KMS-11 (cell line): ENCODE data around the gene USP6.
"Not testable (repeated sequence)": the region's sequence is repeated elsewhere in the genome, so short reads cannot be mapped to it uniquely, and the experiment has no call there.

Source experiments
- H2AFZ ChIP-seq: fragments of 200-600 bp; sonication (generic); 2 replicates; pipeline ENCODE4 v1.6.1; 2016; ENCODE audit warnings: antibody characterized with exemption, mixed run types, low read depth
- H3K27ac ChIP-seq: fragments of 200-600 bp; sonication (generic); 2 replicates; pipeline ENCODE4 v1.6.1; 2016; ENCODE audit warnings: mild to moderate bottlenecking, mixed run types
- H3K27me3 ChIP-seq: fragments of 200-600 bp; sonication (generic); 2 replicates; pipeline ENCODE4 v1.6.1; 2017; ENCODE audit warnings: mild to moderate bottlenecking, low read depth, mixed run types, moderate library complexity; ENCODE audit not compliant: insufficient read depth
- H3K36me3 ChIP-seq: fragments of 200-600 bp; sonication (generic); 2 replicates; pipeline ENCODE4 v1.6.1; 2017; ENCODE audit warnings: mild to moderate bottlenecking, mixed run types; ENCODE audit not compliant: insufficient read depth
- H3K4me1 ChIP-seq: fragments of 200-600 bp; sonication (generic); 2 replicates; pipeline ENCODE4 v1.6.1; 2016; ENCODE audit warnings: mild to moderate bottlenecking, low read depth, mixed run types; ENCODE audit not compliant: poor library complexity, severe bottlenecking
- H3K4me2 ChIP-seq: fragments of 200-600 bp; sonication (generic); 2 replicates; pipeline ENCODE4 v1.7.0; 2016; ENCODE audit warnings: mild to moderate bottlenecking, mixed run types
- H3K4me3 ChIP-seq: fragments of 200-600 bp; sonication (generic); IDR thresholded peaks from 2 replicates; pipeline ENCODE4 v1.6.1; 2017; ENCODE audit warnings: low read depth, low read length, mixed read lengths; ENCODE audit not compliant: insufficient read depth
- H3K79me2 ChIP-seq: fragments of 200-600 bp; sonication (generic); 2 replicates; pipeline ENCODE4 v1.6.1; 2016; ENCODE audit warnings: low read depth, mixed run types; ENCODE audit not compliant: insufficient read depth
- H3K9ac ChIP-seq: fragments of 200-600 bp; sonication (generic); 2 replicates; pipeline ENCODE4 v1.6.1; 2016; ENCODE audit warnings: mild to moderate bottlenecking, mixed run types
- H4K20me1 ChIP-seq: fragments of 200-600 bp; sonication (generic); 2 replicates; pipeline ENCODE4 v1.6.1; 2016; ENCODE audit warnings: mild to moderate bottlenecking, mixed run types; ENCODE audit not compliant: insufficient read depth
- TF ChIP-seq, protein P1 (sequence below): fragments of 200-600 bp; sonication (generic); conservative IDR thresholded peaks from 2 replicates; pipeline ENCODE4 v1.6.1; 2017; ENCODE audit warnings: low read depth, mild to moderate bottlenecking, antibody characterized with exemption, low read length, moderate library complexity, mixed read lengths

Gene USP6

DNA sequence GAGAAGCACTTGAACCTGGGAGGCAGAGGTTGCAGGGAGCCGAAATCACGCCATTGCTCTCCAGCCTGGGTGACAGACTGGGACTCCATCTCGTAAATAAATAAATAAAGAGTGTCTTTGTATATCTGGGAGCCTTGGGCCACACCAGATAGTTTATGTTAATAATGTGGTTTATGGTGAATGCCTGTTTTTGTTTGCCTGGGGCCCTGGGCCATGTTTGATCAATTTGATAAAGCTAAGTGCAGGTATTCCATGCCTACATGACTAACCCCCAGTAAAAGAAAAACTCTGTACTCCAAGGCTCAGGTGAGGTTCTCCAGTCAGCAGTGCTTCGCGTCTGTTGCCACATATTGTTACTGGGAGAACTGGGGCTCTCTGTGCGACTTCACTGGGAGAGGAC, 103.7 kb downstream of the USP6 start:
- H2AFZ ChIP-seq: no peak overlapping the region
- no peak overlapping the region for H3K9ac ChIP-seq
- H4K20me1 ChIP-seq: no peaks in the 10 kb centered on the region
- no peak overlapping the region for H3K4me3 ChIP-seq
- TF ChIP-seq, protein P1, sequence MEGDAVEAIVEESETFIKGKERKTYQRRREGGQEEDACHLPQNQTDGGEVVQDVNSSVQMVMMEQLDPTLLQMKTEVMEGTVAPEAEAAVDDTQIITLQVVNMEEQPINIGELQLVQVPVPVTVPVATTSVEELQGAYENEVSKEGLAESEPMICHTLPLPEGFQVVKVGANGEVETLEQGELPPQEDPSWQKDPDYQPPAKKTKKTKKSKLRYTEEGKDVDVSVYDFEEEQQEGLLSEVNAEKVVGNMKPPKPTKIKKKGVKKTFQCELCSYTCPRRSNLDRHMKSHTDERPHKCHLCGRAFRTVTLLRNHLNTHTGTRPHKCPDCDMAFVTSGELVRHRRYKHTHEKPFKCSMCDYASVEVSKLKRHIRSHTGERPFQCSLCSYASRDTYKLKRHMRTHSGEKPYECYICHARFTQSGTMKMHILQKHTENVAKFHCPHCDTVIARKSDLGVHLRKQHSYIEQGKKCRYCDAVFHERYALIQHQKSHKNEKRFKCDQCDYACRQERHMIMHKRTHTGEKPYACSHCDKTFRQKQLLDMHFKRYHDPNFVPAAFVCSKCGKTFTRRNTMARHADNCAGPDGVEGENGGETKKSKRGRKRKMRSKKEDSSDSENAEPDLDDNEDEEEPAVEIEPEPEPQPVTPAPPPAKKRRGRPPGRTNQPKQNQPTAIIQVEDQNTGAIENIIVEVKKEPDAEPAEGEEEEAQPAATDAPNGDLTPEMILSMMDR: no peak
- no peaks in the 10 kb centered on the region for H3K36me3 ChIP-seq
- no peaks in the 10 kb centered on the region for H3K4me1 ChIP-seq
- H3K27me3 ChIP-seq: no peaks in the 10 kb centered on the region
- no peaks in the 10 kb centered on the region for H3K79me2 ChIP-seq
- no peak overlapping the region for H3K27ac ChIP-seq
- H3K4me2 ChIP-seq: no peak overlapping the region

DNA sequence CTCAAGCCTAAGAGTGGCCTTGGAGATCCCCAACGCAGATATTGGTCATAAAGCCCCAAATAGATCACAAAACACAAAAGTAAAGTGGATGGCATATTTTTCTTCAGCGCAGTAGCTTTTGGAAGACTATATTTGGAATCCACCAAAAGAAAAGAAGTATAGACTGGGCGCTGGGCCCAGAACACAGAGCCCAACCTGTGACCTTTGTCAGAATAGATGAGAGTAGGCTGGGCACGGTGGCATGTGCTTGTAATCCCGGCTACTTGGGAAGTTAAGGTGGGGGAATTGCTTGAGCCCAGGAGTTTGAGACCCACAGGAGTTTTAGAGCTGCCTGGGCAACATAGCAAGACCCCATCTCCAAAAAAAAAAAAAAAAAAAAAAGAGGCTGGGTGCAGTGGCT, 104.2 kb downstream of the USP6 start:
- Histone ChIP-seq H3K27ac (no peak overlapping the region), H4K20me1 (no peaks in the 10 kb centered on the region), H3K27me3 (no peaks in the 10 kb centered on the region), H2AFZ (no peak overlapping the region), H3K36me3 (no peaks in the 10 kb centered on the region), H3K79me2 (no peaks in the 10 kb centered on the region), H3K9ac (no peak overlapping the region), H3K4me3 (no peak overlapping the region), H3K4me1 (no peaks in the 10 kb centered on the region), H3K4me2 (no peak overlapping the region)
- TF ChIP-seq, protein P1: no peak

GRCh38 chr17:5221912-5222311, 106.1 kb downstream of the USP6 start:
- not testable (repeated sequence) for H3K4me2 ChIP-seq, H4K20me1 ChIP-seq, H3K9ac ChIP-seq, H3K36me3 ChIP-seq, H3K79me2 ChIP-seq, H3K4me1 ChIP-seq, H3K27me3 ChIP-seq, H3K4me3 ChIP-seq, H2AFZ ChIP-seq, H3K27ac ChIP-seq
